Vagina (tissue), 2 donors: ENCODE data around the gene KNCN. TPM values are rescaled to one million over a fixed set of nuclear protein-coding genes. Genes with fewer than 3 reads are reported as not detected.

Experiments
- DNase-seq, 2 donors: peaks; one replicate each; pipeline ENCODE4 v3.0.0-alpha.2; 2017; ENCODE audit errors: extremely low spot score in 2 of 2
- H3K27ac ChIP-seq: fragments of 200-600 bp; sonication (generic); one replicate; pipeline ENCODE4 v1.5.1; 2019
- H3K27me3 ChIP-seq: fragments of 200-600 bp; sonication (generic); one replicate; pipeline ENCODE4 v1.5.1; 2019
- H3K36me3 ChIP-seq, 2 donors: fragments of 200-600 bp; sonication (generic); one replicate each; pipeline ENCODE4 v1.5.1; 2017 to 2019
- H3K4me1 ChIP-seq: fragments of 200-600 bp; sonication (generic); one replicate; pipeline ENCODE4 v1.5.1; 2019
- H3K4me3 ChIP-seq, 2 donors: fragments of 200-600 bp; sonication (generic); 1 replicate in 1 of 2; 2 replicates in 1 of 2; pipeline ENCODE4 v1.5.1; 2016 to 2019
- H3K9me3 ChIP-seq: fragments of 200-600 bp; sonication (generic); one replicate; pipeline ENCODE4 v1.5.1; 2019
- POLR2A ChIP-seq, 2 donors: fragments of 450-650 bp; IDR thresholded peaks; one replicate each; pipeline ENCODE4 v1.6.1; 2017; ENCODE audit warnings: antibody characterized with exemption in 2 of 2, mild to moderate bottlenecking in 2 of 2, moderate library complexity in 2 of 2
- POLR2AphosphoS5 ChIP-seq, 2 donors: sonication (generic); formaldehyde crosslinking; IDR thresholded peaks; one replicate each; pipeline ENCODE4 v1.9.0; 2017; ENCODE audit warnings: antibody characterized with exemption in 2 of 2, mild to moderate bottlenecking in 2 of 2, low read depth in 1 of 2; ENCODE audit not compliant: insufficient read depth in 1 of 2
- intact Hi-C: fragments of 100-400 bp; cut with DNase I; formaldehyde crosslinking; loops from one replicate; pipeline ENCODE4 v1.15.1; 2023
- total RNA-seq: library from RNA; depleted of rRNA; stranded (reverse); fragments of >200 nt; gene quantifications from one replicate; pipeline ENCODE4 v1.2.3, GENCODE V29; 2016
- TF ChIP-seq, protein P1 (sequence below), 3 experiments: fragments of 450-650 bp in 2 of 3; fragments of 200-600 bp in 1 of 3; sonication (generic) in 1 of 3; IDR thresholded peaks; one replicate each; pipeline ENCODE4 v1.5.1; 2017 to 2019; ENCODE audit warnings: antibody characterized with exemption in 3 of 3, mild to moderate bottlenecking in 2 of 3, moderate library complexity in 2 of 3

Gene KNCN
- total RNA-seq, 1 donor from 2014 or later: not detected

DNA sequence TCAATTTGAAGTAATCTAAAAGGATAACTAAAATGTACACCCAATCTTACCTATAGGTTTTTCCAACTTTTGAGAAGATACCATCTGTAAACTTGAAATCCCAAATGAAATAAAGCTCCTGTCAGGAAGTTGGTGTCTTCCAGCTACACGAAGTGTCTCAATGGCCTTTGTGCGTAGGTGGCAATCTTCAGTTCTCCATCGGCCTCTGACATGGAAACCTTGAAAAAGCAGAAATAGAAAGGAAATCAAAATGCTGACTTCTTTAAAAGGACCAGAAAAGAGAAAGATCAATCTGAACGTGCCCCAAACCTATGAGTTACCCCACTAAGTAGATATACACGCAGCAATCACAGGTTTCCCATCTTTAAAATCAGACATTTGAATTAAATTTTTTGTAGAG lies 42.6 kb upstream of the KNCN start:
- no peaks in the 10 kb centered on the region for H3K27me3 ChIP-seq
- no peak for DNase-seq
- TF ChIP-seq POLR2A (IDR thresholded peaks at IDR 0.05) (no peak), POLR2AphosphoS5 (IDR thresholded peaks at IDR 0.05; ENCODE audit: insufficient read depth in 1 of 2, low read depth in 1 of 2) (no peak)
- TF ChIP-seq, protein P1, sequence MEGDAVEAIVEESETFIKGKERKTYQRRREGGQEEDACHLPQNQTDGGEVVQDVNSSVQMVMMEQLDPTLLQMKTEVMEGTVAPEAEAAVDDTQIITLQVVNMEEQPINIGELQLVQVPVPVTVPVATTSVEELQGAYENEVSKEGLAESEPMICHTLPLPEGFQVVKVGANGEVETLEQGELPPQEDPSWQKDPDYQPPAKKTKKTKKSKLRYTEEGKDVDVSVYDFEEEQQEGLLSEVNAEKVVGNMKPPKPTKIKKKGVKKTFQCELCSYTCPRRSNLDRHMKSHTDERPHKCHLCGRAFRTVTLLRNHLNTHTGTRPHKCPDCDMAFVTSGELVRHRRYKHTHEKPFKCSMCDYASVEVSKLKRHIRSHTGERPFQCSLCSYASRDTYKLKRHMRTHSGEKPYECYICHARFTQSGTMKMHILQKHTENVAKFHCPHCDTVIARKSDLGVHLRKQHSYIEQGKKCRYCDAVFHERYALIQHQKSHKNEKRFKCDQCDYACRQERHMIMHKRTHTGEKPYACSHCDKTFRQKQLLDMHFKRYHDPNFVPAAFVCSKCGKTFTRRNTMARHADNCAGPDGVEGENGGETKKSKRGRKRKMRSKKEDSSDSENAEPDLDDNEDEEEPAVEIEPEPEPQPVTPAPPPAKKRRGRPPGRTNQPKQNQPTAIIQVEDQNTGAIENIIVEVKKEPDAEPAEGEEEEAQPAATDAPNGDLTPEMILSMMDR (IDR thresholded peaks at IDR 0.05): no peak
- H3K4me1 ChIP-seq: peaks cover 13% of the 10 kb centered on the region
- intact Hi-C loops: no loop called here
- no peak overlapping the region for H3K27ac ChIP-seq
- no peaks in the 10 kb centered on the region for H3K9me3 ChIP-seq
- no peak overlapping the region for H3K4me3 ChIP-seq
- peaks cover 3 to 46% of the 10 kb centered on the region in 2 donors for H3K36me3 ChIP-seq

DNA sequence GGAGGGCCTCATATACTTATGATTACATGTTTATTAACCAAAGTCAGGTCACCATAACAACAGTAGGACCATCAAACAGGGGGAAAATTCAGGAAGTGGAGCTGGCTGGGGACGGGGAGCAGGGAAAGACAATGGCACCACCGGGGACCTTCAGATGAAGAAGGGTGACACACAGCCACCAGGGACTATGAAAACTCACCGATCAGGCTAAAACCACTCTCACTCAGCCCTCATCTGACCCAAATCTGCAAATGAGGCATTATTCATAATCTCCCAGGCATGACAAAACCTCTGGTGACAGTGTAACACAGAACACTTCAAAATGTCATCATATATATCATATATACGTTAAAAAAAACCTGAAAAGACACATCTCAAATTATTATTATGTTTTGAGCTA lies 41.4 kb upstream of the KNCN start:
- H3K4me1 ChIP-seq: peaks cover 8% of the 10 kb centered on the region
- H3K27ac ChIP-seq: no peak overlapping the region
- intact Hi-C loops: no loop called here
- peaks cover 3 to 49% of the 10 kb centered on the region in 2 donors for H3K36me3 ChIP-seq
- no peaks in the 10 kb centered on the region for H3K27me3 ChIP-seq
- DNase-seq: no peak
- TF ChIP-seq POLR2A (IDR thresholded peaks at IDR 0.05) (no peak), POLR2AphosphoS5 (IDR thresholded peaks at IDR 0.05; ENCODE audit: insufficient read depth in 1 of 2, low read depth in 1 of 2) (no peak)
- TF ChIP-seq, protein P1 (IDR thresholded peaks at IDR 0.05): no peak
- H3K9me3 ChIP-seq: no peaks in the 10 kb centered on the region
- H3K4me3 ChIP-seq: no peak overlapping the region

DNA sequence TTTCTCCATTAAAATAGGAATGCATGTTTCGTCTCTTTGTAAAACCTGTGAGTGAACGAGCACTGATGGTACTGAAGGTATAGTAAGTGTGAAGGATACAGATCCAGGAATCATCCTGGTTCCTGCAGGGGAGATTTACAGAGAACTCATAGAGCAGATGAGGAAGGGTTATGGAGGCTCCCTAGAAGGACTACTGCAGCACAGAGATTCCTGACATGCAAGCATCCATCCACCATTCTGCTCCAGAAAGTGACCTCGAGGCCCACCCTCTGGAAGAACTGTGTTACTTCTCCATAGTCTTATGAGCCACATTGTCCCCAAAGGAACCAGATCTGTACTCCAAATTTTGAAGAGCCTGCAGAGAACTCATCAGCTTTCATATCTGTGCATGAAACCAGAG lies 38.1 kb upstream of the KNCN start:
- H3K9me3 ChIP-seq: no peaks in the 10 kb centered on the region
- TF ChIP-seq POLR2A (IDR thresholded peaks at IDR 0.05): no peak
- TF ChIP-seq, protein P1 (IDR thresholded peaks at IDR 0.05): no peak
- H3K27ac ChIP-seq: no peak overlapping the region
- H3K4me3 ChIP-seq: no peak overlapping the region
- peaks cover 3 to 61% of the 10 kb centered on the region in 2 donors for H3K36me3 ChIP-seq
- intact Hi-C loops: no loop called here
- no peaks in the 10 kb centered on the region for H3K4me1 ChIP-seq
- no peak for DNase-seq
- H3K27me3 ChIP-seq: no peaks in the 10 kb centered on the region

DNA sequence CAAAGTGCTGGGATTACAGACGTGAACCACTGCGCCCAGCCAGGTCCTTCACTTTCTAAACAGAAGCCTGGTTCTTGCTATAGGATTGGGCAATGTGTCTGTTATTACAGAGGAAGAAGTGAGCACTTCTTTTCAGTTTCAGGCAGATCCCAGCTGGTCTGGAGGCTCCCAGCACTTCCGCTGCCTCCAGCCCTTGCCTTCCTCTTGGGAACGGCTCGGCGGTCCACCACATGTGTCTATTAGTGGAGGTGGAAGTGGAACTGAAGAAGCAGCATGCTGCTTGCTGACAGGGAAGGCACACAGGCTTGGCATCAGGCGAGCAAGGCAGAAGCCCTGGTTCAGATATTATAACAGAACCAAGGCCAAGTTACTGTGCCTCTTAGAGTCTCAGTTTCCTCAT lies 35.6 kb upstream of the KNCN start:
- peaks cover 0 to 67% of the 10 kb centered on the region in 2 donors for H3K36me3 ChIP-seq
- H3K9me3 ChIP-seq: no peaks in the 10 kb centered on the region
- intact Hi-C loops: no loop called here
- TF ChIP-seq, protein P1 (IDR thresholded peaks at IDR 0.05): no peak
- TF ChIP-seq POLR2A (IDR thresholded peaks at IDR 0.05) (no peak), POLR2AphosphoS5 (IDR thresholded peaks at IDR 0.05; ENCODE audit: insufficient read depth in 1 of 2, low read depth in 1 of 2) (no peak)
- no peak for DNase-seq
- H3K4me3 ChIP-seq: no peak overlapping the region
- H3K27ac ChIP-seq: no peak overlapping the region
- no peaks in the 10 kb centered on the region for H3K27me3 ChIP-seq
- H3K4me1 ChIP-seq: no peaks in the 10 kb centered on the region

DNA sequence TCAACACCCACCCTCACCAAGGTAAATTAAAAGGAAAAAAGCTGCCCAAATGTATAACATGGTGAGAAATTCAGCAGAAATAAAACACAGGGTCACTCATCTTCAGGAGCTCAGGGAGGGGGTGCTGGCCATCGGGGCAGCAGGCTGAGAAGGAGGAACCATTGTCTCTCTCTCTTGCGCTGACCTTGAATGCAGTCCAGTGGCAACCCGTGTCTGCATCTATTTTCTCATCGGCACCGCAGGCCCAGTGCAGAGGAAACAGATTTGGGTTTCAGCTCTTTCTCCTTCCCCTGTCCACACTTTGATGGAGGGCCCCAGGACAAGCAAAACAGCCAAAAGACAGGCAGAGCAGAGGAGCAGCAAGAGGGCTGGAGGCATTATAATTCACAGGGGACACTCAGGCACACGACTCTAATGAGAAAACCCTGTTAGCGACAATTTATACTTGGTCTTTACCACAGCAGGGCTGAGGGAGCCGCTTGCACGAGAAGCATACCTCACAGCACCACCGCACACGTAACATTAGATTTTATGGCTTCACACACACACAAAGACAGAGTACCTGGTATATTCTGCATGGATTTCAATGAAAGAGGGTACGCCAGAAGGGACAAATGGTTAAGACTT lies 34.0 kb upstream of the KNCN start:
- peaks cover 0 to 53% of the 10 kb centered on the region in 2 donors for H3K36me3 ChIP-seq
- no peak for DNase-seq
- intact Hi-C loops: no loop called here

More for the DNA sequence above, 34.0 kb upstream of the KNCN start:
- TF ChIP-seq POLR2AphosphoS5 (IDR thresholded peaks at IDR 0.05; ENCODE audit: insufficient read depth in 1 of 2, low read depth in 1 of 2) (no peak), POLR2A (IDR thresholded peaks at IDR 0.05) (no peak)
- TF ChIP-seq, protein P1 (IDR thresholded peaks at IDR 0.05): no peak
- H3K27ac ChIP-seq: no peak overlapping the region
- no peaks in the 10 kb centered on the region for H3K9me3 ChIP-seq
- H3K4me1 ChIP-seq: no peaks in the 10 kb centered on the region
- H3K27me3 ChIP-seq: no peaks in the 10 kb centered on the region
- H3K4me3 ChIP-seq: no peak overlapping the region
